Breast epithelium (tissue), 4 donors: ENCODE results near the gene BGLAP. TPM values are rescaled to one million over a fixed set of nuclear protein-coding genes. Genes with fewer than 3 reads are reported as not detected.
A peak's percentile ranks its signal among the peaks of the same experiment; 100 is the strongest.

Source experiments
- DNase-seq, 2 donors: peaks; one replicate each; pipeline ENCODE4 v3.0.0-alpha.2; 2019; ENCODE audit warnings: low spot score in 2 of 2
- H3K27ac ChIP-seq, 2 donors: fragments of 200-600 bp; sonication (generic) in 1 of 2; one replicate each; pipeline ENCODE4 v1.5.1; 2016 to 2019; ENCODE audit warnings: mild to moderate bottlenecking in 1 of 2
- H3K27me3 ChIP-seq, 2 donors: fragments of 200-600 bp; sonication (generic) in 1 of 2; one replicate each; pipeline versions ENCODE4 v1.5.1 to v1.6.0; 2017 to 2019; ENCODE audit warnings: control low read depth in 1 of 2, mild to moderate bottlenecking in 1 of 2
- H3K36me3 ChIP-seq: fragments of 200-600 bp; one replicate; pipeline ENCODE4 v1.5.1; 2019
- H3K4me1 ChIP-seq, 2 donors: fragments of 200-600 bp; sonication (generic); one replicate each; pipeline ENCODE4 v1.5.1; 2016 to 2019; ENCODE audit warnings: control low read depth in 1 of 2
- H3K4me3 ChIP-seq, 3 donors: fragments of 200-600 bp; sonication (generic); 1 replicate in 2 of 3; 2 replicates in 1 of 3; pipeline ENCODE4 v1.5.1; 2016 to 2019; ENCODE audit warnings: mild to moderate bottlenecking in 3 of 3, moderate library complexity in 2 of 3
- H3K9me3 ChIP-seq, 2 donors: fragments of 200-600 bp; sonication (generic) in 1 of 2; one replicate each; pipeline ENCODE4 v1.5.1; 2016 to 2019; ENCODE audit warnings: control low read depth in 1 of 2
- POLR2A ChIP-seq: fragments of 450-650 bp; IDR thresholded peaks from one replicate; pipeline ENCODE4 v1.6.1; 2016; ENCODE audit warnings: antibody characterized with exemption, mild to moderate bottlenecking, moderate library complexity
- POLR2AphosphoS5 ChIP-seq, 3 donors: sonication (generic); formaldehyde crosslinking; IDR thresholded peaks; one replicate each; pipeline ENCODE4 v1.6.1; 2017; ENCODE audit warnings: antibody characterized with exemption in 3 of 3
- intact Hi-C: fragments of 100-400 bp; cut with DNase I; formaldehyde crosslinking; loops from one replicate; pipeline ENCODE4 v1.15.1; 2023; ENCODE audit warnings: low total_unique reads
- total RNA-seq, 3 donors: library from RNA; depleted of rRNA; stranded (reverse); fragments of >200 nt; gene quantifications; one replicate each; pipeline ENCODE4 v1.1.0, GENCODE V29; 2016
- TF ChIP-seq, protein P1 (sequence below), 3 donors: fragments of 450-650 bp; IDR thresholded peaks; one replicate each; pipeline ENCODE4 v1.5.1; 2016 to 2017; ENCODE audit warnings: antibody characterized with exemption in 3 of 3, mild to moderate bottlenecking in 3 of 3, moderate library complexity in 3 of 3

The BGLAP gene
- 1 to 10 TPM in 1 of 3 donors, under 1 TPM in 2; 0.32 to 2.9 (median 0.98) TPM for total RNA-seq

GRCh38 chr1:156241926-156242325, at the start of gene BGLAP:
BGLAP (plus strand) TSS chr1:156242184; CDS start chr1:156242232, 48 bp downstream.
- Histone ChIP-seq H3K27ac (no peak within 1 kb of the TSS), H3K36me3 (no peaks in the 10 kb centered on the region)
- TF ChIP-seq, protein P1, sequence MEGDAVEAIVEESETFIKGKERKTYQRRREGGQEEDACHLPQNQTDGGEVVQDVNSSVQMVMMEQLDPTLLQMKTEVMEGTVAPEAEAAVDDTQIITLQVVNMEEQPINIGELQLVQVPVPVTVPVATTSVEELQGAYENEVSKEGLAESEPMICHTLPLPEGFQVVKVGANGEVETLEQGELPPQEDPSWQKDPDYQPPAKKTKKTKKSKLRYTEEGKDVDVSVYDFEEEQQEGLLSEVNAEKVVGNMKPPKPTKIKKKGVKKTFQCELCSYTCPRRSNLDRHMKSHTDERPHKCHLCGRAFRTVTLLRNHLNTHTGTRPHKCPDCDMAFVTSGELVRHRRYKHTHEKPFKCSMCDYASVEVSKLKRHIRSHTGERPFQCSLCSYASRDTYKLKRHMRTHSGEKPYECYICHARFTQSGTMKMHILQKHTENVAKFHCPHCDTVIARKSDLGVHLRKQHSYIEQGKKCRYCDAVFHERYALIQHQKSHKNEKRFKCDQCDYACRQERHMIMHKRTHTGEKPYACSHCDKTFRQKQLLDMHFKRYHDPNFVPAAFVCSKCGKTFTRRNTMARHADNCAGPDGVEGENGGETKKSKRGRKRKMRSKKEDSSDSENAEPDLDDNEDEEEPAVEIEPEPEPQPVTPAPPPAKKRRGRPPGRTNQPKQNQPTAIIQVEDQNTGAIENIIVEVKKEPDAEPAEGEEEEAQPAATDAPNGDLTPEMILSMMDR (IDR thresholded peaks at IDR 0.05), result no peak
- TF ChIP-seq POLR2A, result no peak
- TF ChIP-seq POLR2AphosphoS5 (IDR thresholded peaks at IDR 0.05), result no peak

DNA sequence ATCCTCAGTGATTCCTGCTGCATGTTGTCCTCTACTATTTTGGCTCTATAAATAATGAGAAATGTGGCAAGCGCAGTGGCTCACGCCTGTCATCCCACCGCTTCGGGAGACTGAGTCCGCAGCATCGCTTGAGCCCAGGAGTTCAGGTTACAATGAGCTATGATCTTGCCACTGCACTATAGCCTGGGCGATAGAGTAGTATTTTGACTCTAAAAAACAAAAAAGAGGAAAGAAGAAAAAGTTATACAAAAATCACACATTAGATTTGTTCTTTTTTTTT, 48.8 kb upstream of the BGLAP start:
- Histone ChIP-seq H3K27me3 (no peaks in the 10 kb centered on the region), H3K36me3 (no peaks in the 10 kb centered on the region), H3K4me3 (peak overlapping the region; percentile 74 to 93 (median 82)), H3K27ac (peak overlapping the region; percentile 78 to 85), H3K4me1 (no peaks in the 10 kb centered on the region), H3K9me3 (no peaks in the 10 kb centered on the region)
- intact Hi-C loops, result no loop called here
- TF ChIP-seq, protein P1 (IDR thresholded peaks at IDR 0.05), result no peak
- TF ChIP-seq POLR2A (no peak), POLR2AphosphoS5 (IDR thresholded peaks at IDR 0.05) (no peak)
- DNase-seq, result no peak

More at GRCh38 chr1:156241926-156242325, at the start of gene BGLAP:
- intact Hi-C loops, result no loop called here
- Histone ChIP-seq H3K9me3 (no peaks in the 10 kb centered on the region), H3K27me3 (no peaks in the 10 kb centered on the region), H3K4me3 (no peak within 1 kb of the TSS), H3K4me1 (no peaks in the 10 kb centered on the region)
- no peak for DNase-seq

GRCh38 chr1:156193488-156194299, 48.3 kb upstream of the BGLAP start, which contains the start of gene SLC25A44:
SLC25A44 (plus strand) TSS chr1:156194104; CDS start chr1:156199848, 5,744 bp downstream.
- Histone ChIP-seq H3K4me3 (peak within 1 kb of the TSS; percentile 74 to 93 (median 82)), H3K4me1 (no peaks in the 10 kb centered on the region), H3K9me3 (no peaks in the 10 kb centered on the region), H3K27me3 (no peaks in the 10 kb centered on the region), H3K27ac (peak within 1 kb of the TSS; percentile 78 to 85), H3K36me3 (no peaks in the 10 kb centered on the region)
- peak; percentile 95 to 98 for DNase-seq
- TF ChIP-seq POLR2AphosphoS5 (IDR thresholded peaks at IDR 0.05) (peak; percentile 79 to 94 (median 82)), POLR2A (peak; percentile 76)
- TF ChIP-seq, protein P1 (IDR thresholded peaks at IDR 0.05), result peak; percentile 45 to 57 (median 48)
- intact Hi-C loops, result no loop called here

GRCh38 chr1:156194300-156194652, 47.7 kb upstream of the BGLAP start:
- peak overlapping the region; percentile 74 to 93 (median 82) for H3K4me3 ChIP-seq
- peak overlapping the region; percentile 78 to 85 for H3K27ac ChIP-seq
- H3K9me3 ChIP-seq, result no peaks in the 10 kb centered on the region
- no peak for DNase-seq
- no peaks in the 10 kb centered on the region for H3K4me1 ChIP-seq
- intact Hi-C loops, result no loop called here
- H3K36me3 ChIP-seq, result no peaks in the 10 kb centered on the region
- TF ChIP-seq POLR2A (no peak), POLR2AphosphoS5 (IDR thresholded peaks at IDR 0.05) (no peak)
- TF ChIP-seq, protein P1 (IDR thresholded peaks at IDR 0.05), result no peak
- H3K27me3 ChIP-seq, result no peaks in the 10 kb centered on the region

- intact Hi-C loops, result no loop called here
- Histone ChIP-seq H3K4me3 (no peak overlapping the region), H3K9me3 (no peaks in the 10 kb centered on the region), H3K4me1 (no peaks in the 10 kb centered on the region), H3K27ac (no peak overlapping the region), H3K36me3 (no peaks in the 10 kb centered on the region), H3K27me3 (no peaks in the 10 kb centered on the region)
- TF ChIP-seq POLR2AphosphoS5 (IDR thresholded peaks at IDR 0.05), result no peak
- TF ChIP-seq, protein P1 (IDR thresholded peaks at IDR 0.05), result no peak
- no peak for TF ChIP-seq POLR2A
- DNase-seq, result no peak
Observed at GRCh38 chr1:156195853-156196252, 46.1 kb upstream of the BGLAP start.
